HG03469 (cell line): Measurements from ENCODE around the gene HNRNPH3.

ENCODE experiments used
- ATAC-seq: cut with Tn5 transposase; IDR thresholded peaks from one replicate; pipeline ENCODE4 v1.9.1; 2021; ENCODE audit warnings: mild to moderate bottlenecking, moderate library complexity, moderate number of reproducible peaks; ENCODE audit not compliant: unreplicated experiment

HNRNPH3 gene

GRCh38 chr10:68371604-68372003 lies 39.7 kb downstream of the HNRNPH3 start:
- ATAC-seq: no peak

DNA sequence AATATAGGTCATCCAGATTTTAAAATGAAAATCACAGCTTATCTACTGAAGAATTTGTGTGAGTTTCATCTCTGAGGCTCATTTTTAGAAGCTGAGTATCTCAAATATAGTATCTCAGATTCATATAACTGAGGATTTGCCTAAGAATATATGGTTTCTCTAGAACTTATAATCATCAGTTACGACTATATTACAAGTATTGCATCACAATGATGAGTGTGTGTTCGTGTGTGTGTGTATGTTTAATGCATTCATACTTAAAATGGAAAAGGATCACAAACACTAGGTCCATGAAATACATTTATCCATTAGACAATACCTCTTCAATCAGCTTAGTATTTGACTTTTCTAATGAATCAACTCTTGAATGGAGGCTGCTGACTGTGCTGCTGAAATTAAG lies 53.9 kb downstream of the HNRNPH3 start:
- ATAC-seq: no peak
